ENCODE measurements around the gene MED31.

Gene MED31

GRCh38 chr17:6651919-6652452 is 581 bp upstream of the MED31 start:
- TF ChIP-seq REST (IDR thresholded peaks at IDR 0.05; ENCODE audit: insufficient read depth in 1 of 2, low read depth in 2 of 2, low read length in 2 of 2) (no peak), SIN3A (IDR thresholded peaks at IDR 0.05; ENCODE audit: borderline replicate concordance, insufficient read depth, low read length) (no peak), TAF1 (IDR thresholded peaks at IDR 0.05; ENCODE audit: borderline replicate concordance, insufficient read depth, low read length) (no peak), FOXP2 (optimal IDR thresholded peaks at IDR 0.05; ENCODE audit: borderline replicate concordance, extremely low read depth, extremely low read length, insufficient read depth) (no peak), POLR2AphosphoS5 (IDR thresholded peaks at IDR 0.05; ENCODE audit: low read depth, low read length) (no peak)

GRCh38 chr17:6648181-6648580 is 3.2 kb downstream of the MED31 start:
- TF ChIP-seq SIN3A (IDR thresholded peaks at IDR 0.05; ENCODE audit: borderline replicate concordance, insufficient read depth, low read length) (no peak), POLR2AphosphoS5 (IDR thresholded peaks at IDR 0.05; ENCODE audit: low read depth, low read length) (no peak), REST (IDR thresholded peaks at IDR 0.05; ENCODE audit: insufficient read depth in 1 of 2, low read depth in 2 of 2, low read length in 2 of 2) (no peak), TAF1 (IDR thresholded peaks at IDR 0.05; ENCODE audit: borderline replicate concordance, insufficient read depth, low read length) (no peak), FOXP2 (optimal IDR thresholded peaks at IDR 0.05; ENCODE audit: borderline replicate concordance, extremely low read depth, extremely low read length, insufficient read depth) (no peak)

- TF ChIP-seq POLR2AphosphoS5 (IDR thresholded peaks at IDR 0.05; ENCODE audit: low read depth, low read length) (no peak), REST (IDR thresholded peaks at IDR 0.05; ENCODE audit: insufficient read depth in 1 of 2, low read depth in 2 of 2, low read length in 2 of 2) (no peak), SIN3A (IDR thresholded peaks at IDR 0.05; ENCODE audit: borderline replicate concordance, insufficient read depth, low read length) (no peak), TAF1 (IDR thresholded peaks at IDR 0.05; ENCODE audit: borderline replicate concordance, insufficient read depth, low read length) (no peak), FOXP2 (optimal IDR thresholded peaks at IDR 0.05; ENCODE audit: borderline replicate concordance, extremely low read depth, extremely low read length, insufficient read depth) (no peak)
These were observed 7.8 kb downstream of the MED31 start for GRCh38 chr17:6643451-6644125.

GRCh38 chr17:6642592-6642991 is 8.8 kb downstream of the MED31 start:
- TF ChIP-seq REST (IDR thresholded peaks at IDR 0.05; ENCODE audit: insufficient read depth in 1 of 2, low read depth in 2 of 2, low read length in 2 of 2) (no peak), SIN3A (IDR thresholded peaks at IDR 0.05; ENCODE audit: borderline replicate concordance, insufficient read depth, low read length) (no peak), POLR2AphosphoS5 (IDR thresholded peaks at IDR 0.05; ENCODE audit: low read depth, low read length) (no peak), TAF1 (IDR thresholded peaks at IDR 0.05; ENCODE audit: borderline replicate concordance, insufficient read depth, low read length) (no peak), FOXP2 (optimal IDR thresholded peaks at IDR 0.05; ENCODE audit: borderline replicate concordance, extremely low read depth, extremely low read length, insufficient read depth) (no peak)
